T-helper 17 cell (primary cell): ENCODE measurements around the gene ADAMTS17. TPM values are rescaled to one million over a fixed set of nuclear protein-coding genes. Genes with fewer than 3 reads are reported as not detected.

Experiments
- ATAC-seq: fragments of 150-1000 bp; cut with Tn5 transposase; 2 replicates; pipeline ENCODE4 v1.10.0; 2021; ENCODE audit warnings: mild to moderate bottlenecking, moderate library complexity
- DNase-seq, 3 donors: peaks; one replicate each; pipeline versions ENCODE4 v3.0.0 to v3.0.0-alpha.2; 2020 to 2021
- H3K9me3 ChIP-seq: one replicate; pipeline ENCODE4 v1.7.0; 2013; ENCODE audit warnings: low read length, mild to moderate bottlenecking; ENCODE audit not compliant: control insufficient read depth, poor library complexity, severe bottlenecking
- H3K27ac Mint-ChIP-seq: one replicate; pipeline ENCODE4 v1.8.0; 2022; ENCODE audit warnings: mild to moderate bottlenecking, moderate library complexity, mixed read lengths
- H3K27me3 Mint-ChIP-seq: one replicate; pipeline ENCODE4 v1.8.0; 2022; ENCODE audit warnings: mixed read lengths
- H3K36me3 Mint-ChIP-seq: one replicate; pipeline ENCODE4 v1.8.0; 2022; ENCODE audit warnings: low read depth, mixed read lengths
- H3K4me1 Mint-ChIP-seq: one replicate; pipeline ENCODE4 v1.8.0; 2022; ENCODE audit warnings: mild to moderate bottlenecking, mixed read lengths
- H3K4me3 Mint-ChIP-seq: one replicate; pipeline ENCODE4 v1.8.0; 2022; ENCODE audit warnings: mild to moderate bottlenecking, moderate library complexity, mixed read lengths
- total RNA-seq, 4 donors: library from RNA in 2 of 4; stranded (reverse) in 2 of 4; gene quantifications; one replicate each; pipeline ENCODE4 v1.2.3 and lab custom pipeline; 2022 to 2026

Gene ADAMTS17
- total RNA-seq, 2 donors from 2014 or later = 8.1 to 10.6 TPM

GRCh38 chr15:100218434-100218833 lies 123.3 kb downstream of the ADAMTS17 start:
- DNase-seq (no peak), ATAC-seq (no peak)
- H3K9me3 ChIP-seq = no peaks in the 10 kb centered on the region
- H3K27me3 Mint-ChIP-seq = no peaks in the 10 kb centered on the region
- no peak overlapping the region for H3K4me3 Mint-ChIP-seq
- H3K4me1 Mint-ChIP-seq = peaks cover 1% of the 10 kb centered on the region
- no peak overlapping the region for H3K27ac Mint-ChIP-seq
- H3K36me3 Mint-ChIP-seq = no peaks in the 10 kb centered on the region

- DNase-seq = no peak
- no peaks in the 10 kb centered on the region for H3K36me3 Mint-ChIP-seq
- H3K27ac Mint-ChIP-seq = no peak overlapping the region
- no peaks in the 10 kb centered on the region for H3K9me3 ChIP-seq
- H3K27me3 Mint-ChIP-seq = no peaks in the 10 kb centered on the region
- H3K4me3 Mint-ChIP-seq = no peak overlapping the region
- ATAC-seq = no peak
- H3K4me1 Mint-ChIP-seq = peaks cover 4% of the 10 kb centered on the region
These were observed 125.6 kb downstream of the ADAMTS17 start for GRCh38 chr15:100216182-100216581.

DNA sequence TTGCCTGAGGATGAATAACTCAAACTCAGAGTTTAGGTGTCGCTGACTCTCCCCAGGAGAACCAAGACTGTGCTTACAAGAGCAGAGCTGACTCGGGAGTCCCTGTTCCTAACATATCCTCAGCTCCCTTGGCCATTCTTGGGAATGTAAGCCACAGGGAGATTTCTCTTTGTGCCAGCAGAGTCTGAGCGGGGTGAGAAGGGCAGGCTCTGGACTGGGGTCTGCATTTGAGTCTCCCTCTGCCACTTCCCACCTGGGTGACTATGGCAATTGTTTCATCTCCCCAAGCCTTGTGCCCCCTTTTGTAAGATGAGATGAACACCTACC lies 126.0 kb downstream of the ADAMTS17 start:
- no peak overlapping the region for H3K4me3 Mint-ChIP-seq
- H3K9me3 ChIP-seq = no peaks in the 10 kb centered on the region
- H3K36me3 Mint-ChIP-seq = no peaks in the 10 kb centered on the region
- H3K27ac Mint-ChIP-seq = no peak overlapping the region
- DNase-seq = no peak
- H3K4me1 Mint-ChIP-seq = peaks cover 4% of the 10 kb centered on the region
- ATAC-seq = no peak
- H3K27me3 Mint-ChIP-seq = no peaks in the 10 kb centered on the region

- DNase-seq (no peak), ATAC-seq (no peak)
- no peaks in the 10 kb centered on the region for H3K36me3 Mint-ChIP-seq
- peaks cover 4% of the 10 kb centered on the region for H3K4me1 Mint-ChIP-seq
- H3K9me3 ChIP-seq = no peaks in the 10 kb centered on the region
- no peak overlapping the region for H3K27ac Mint-ChIP-seq
- H3K4me3 Mint-ChIP-seq = no peak overlapping the region
- H3K27me3 Mint-ChIP-seq = no peaks in the 10 kb centered on the region
These were observed 126.5 kb downstream of the ADAMTS17 start for GRCh38 chr15:100215031-100215842.

DNA sequence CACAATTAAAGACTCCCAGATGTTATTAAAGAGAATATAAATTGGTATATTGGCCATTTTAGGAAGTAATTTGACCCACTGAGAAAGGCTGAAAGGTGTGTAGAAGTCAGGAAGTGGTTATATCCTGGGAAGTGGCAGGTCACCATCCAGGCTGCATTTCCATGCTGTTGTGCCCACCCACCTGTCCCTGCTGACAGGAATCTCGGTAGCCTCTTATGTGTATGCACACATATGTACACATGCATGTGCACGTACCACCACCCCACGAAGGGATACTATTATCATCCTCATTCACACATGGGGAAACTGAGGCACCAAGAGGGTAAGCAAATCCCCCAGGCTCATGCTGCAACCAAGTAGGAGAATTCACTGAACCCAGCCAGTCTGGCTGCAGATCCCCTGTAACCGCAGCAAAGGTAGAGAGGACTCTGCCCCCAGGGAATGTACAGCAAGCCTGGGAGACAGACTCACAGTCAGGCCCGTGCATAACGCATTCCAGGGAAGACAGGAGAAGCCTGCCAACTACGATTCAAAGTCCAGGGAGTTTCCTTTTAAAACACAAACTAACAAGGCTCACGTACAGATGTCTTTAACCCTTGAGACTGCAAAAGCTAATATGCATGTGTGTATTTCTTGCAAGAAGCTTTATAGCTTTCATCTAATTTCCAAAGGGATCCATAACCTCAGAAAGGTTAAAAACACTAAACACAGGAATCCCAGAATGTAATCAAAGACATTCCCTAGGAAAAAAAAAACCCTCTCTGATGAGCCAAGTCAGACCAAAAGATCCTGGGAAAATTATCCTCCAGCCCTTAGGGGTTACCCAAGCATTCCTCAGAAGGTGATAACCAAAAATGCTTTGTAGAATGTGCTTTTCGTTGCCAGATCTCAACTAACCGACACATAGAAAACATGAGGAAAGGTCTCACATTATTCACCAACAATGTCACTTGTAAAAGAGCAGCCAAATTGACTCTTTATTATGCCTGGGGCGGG lies 129.6 kb downstream of the ADAMTS17 start:
- H3K27ac Mint-ChIP-seq = no peak overlapping the region
- no peak for DNase-seq
- peaks cover 4% of the 10 kb centered on the region for H3K4me1 Mint-ChIP-seq
- ATAC-seq = no peak
- no peaks in the 10 kb centered on the region for H3K36me3 Mint-ChIP-seq
- no peaks in the 10 kb centered on the region for H3K27me3 Mint-ChIP-seq
- no peaks in the 10 kb centered on the region for H3K9me3 ChIP-seq
- H3K4me3 Mint-ChIP-seq = no peak overlapping the region

GRCh38 chr15:100210338-100210737 lies 131.4 kb downstream of the ADAMTS17 start:
- Mint-ChIP-seq H3K4me1 (peaks cover 4% of the 10 kb centered on the region), H3K4me3 (no peak overlapping the region), H3K27ac (no peak overlapping the region), H3K36me3 (no peaks in the 10 kb centered on the region), H3K27me3 (no peaks in the 10 kb centered on the region)
- ATAC-seq (no peak), DNase-seq (no peak)
- no peaks in the 10 kb centered on the region for H3K9me3 ChIP-seq

DNA sequence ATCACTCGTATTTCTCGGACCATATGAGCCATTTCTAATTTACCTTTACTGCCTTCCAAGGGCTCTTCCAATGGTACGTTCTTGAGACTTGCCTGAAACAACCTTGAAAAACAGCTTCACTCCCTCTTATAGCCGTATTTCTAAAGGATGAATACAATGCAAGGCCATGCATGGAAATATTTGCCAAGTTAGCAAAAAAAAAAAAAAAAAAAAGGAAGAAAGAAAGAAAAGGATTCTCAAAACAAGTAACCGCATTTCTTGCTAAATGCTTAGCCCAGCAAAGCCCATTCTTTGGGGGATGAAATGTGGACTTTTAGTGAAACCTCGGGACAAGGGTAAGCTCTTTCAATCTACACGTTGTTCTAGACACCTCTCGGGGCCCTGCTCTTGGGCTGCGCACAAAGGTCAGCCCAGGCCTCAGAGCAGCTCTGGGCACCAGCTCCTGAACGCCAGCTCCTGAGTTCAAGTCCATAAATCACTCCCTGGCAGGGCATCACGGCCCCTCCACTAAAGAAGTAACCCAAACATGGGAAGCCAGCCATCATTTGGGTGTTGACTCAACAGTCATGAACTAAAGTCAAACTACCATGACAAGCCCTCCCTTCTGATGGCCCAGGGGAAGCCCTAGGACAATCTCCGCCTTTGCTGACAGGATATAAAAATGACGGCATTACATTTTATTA lies 132.7 kb downstream of the ADAMTS17 start:
- Mint-ChIP-seq H3K4me1 (peaks cover 4% of the 10 kb centered on the region), H3K36me3 (peaks cover 2% of the 10 kb centered on the region), H3K4me3 (no peak overlapping the region), H3K27ac (peak overlapping the region; percentile 39), H3K27me3 (no peaks in the 10 kb centered on the region)
- ATAC-seq (no peak), DNase-seq (no peak)
- H3K9me3 ChIP-seq = no peaks in the 10 kb centered on the region

- Mint-ChIP-seq H3K36me3 (peaks cover 2% of the 10 kb centered on the region), H3K27me3 (no peaks in the 10 kb centered on the region), H3K4me3 (no peak overlapping the region), H3K4me1 (peaks cover 1% of the 10 kb centered on the region), H3K27ac (no peak overlapping the region)
- ATAC-seq (no peak), DNase-seq (no peak)
- H3K9me3 ChIP-seq = no peaks in the 10 kb centered on the region
These were observed 134.7 kb downstream of the ADAMTS17 start for GRCh38 chr15:100207053-100207452.

DNA sequence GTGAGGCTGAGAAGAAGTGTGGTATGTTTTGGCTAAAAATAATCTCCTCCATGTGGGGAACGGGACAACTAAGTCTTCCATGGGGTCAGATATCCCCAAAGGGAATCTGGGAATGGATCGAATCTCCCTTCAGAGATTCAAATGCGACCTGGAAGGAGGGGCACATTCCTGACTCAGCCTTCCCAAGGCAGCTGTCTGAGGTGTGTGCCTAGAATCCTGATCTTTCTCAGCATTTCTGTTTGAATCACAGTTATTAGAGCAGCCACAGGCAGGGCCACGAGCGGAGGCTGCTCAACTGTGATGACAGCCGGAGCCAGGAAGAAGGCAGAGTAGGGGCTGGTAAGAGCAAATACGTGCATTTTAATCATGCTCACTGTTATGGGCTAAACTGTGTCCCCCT lies 135.1 kb downstream of the ADAMTS17 start:
- ATAC-seq (no peak), DNase-seq (no peak)
- no peak overlapping the region for H3K4me3 Mint-ChIP-seq
- H3K27me3 Mint-ChIP-seq = no peaks in the 10 kb centered on the region
- H3K27ac Mint-ChIP-seq = no peak overlapping the region
- H3K4me1 Mint-ChIP-seq = peaks cover 5% of the 10 kb centered on the region
- H3K9me3 ChIP-seq = no peaks in the 10 kb centered on the region
- H3K36me3 Mint-ChIP-seq = peaks cover 2% of the 10 kb centered on the region

DNA sequence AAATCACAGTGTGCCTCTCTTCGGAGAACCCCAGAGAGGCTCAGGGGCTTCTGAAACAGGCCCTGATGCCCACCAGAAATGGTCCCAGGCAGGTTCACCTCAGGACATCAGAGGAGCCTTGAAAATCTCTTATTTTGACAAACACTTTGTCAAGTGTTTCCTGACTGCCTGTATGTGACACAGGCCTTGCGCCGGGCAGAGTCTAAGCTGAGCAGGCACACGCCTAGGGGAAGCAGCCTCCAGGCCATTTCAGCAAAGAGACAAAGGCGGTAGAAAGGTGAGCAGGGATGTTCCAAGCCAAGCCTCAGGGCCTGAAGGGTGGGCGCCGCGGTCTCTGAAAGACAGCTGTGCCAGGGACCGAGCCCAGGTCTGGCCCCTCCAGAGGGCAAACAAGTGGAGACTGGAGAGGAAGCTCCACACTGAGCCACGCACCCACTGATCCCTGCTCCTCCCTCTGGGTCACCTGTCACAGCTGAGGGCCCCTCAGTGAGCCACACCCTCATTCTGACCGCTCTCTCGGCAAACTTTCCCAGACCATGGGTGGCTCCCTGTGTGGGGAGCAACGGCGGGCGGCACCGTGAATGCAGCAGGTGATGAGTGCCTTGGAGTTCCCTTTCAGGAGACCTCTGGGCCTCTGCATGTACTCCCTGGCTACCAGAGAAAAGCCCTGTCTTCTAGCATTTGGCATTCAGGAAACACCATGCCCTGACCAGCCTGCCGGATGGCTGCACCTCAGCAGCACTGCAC lies 136.1 kb downstream of the ADAMTS17 start:
- no peak for ATAC-seq
- H3K9me3 ChIP-seq = no peaks in the 10 kb centered on the region
- no peaks in the 10 kb centered on the region for H3K27me3 Mint-ChIP-seq
- no peak overlapping the region for H3K27ac Mint-ChIP-seq
- no peak overlapping the region for H3K4me3 Mint-ChIP-seq
- H3K36me3 Mint-ChIP-seq = peaks cover 2% of the 10 kb centered on the region
- no peak for DNase-seq
- peaks cover 5% of the 10 kb centered on the region for H3K4me1 Mint-ChIP-seq

GRCh38 chr15:100204771-100205170 lies 137.0 kb downstream of the ADAMTS17 start:
- DNase-seq (no peak), ATAC-seq (no peak)
- Mint-ChIP-seq H3K27ac (no peak overlapping the region), H3K4me3 (no peak overlapping the region), H3K4me1 (peaks cover 5% of the 10 kb centered on the region), H3K36me3 (peaks cover 5% of the 10 kb centered on the region), H3K27me3 (no peaks in the 10 kb centered on the region)
- H3K9me3 ChIP-seq = no peaks in the 10 kb centered on the region

DNA sequence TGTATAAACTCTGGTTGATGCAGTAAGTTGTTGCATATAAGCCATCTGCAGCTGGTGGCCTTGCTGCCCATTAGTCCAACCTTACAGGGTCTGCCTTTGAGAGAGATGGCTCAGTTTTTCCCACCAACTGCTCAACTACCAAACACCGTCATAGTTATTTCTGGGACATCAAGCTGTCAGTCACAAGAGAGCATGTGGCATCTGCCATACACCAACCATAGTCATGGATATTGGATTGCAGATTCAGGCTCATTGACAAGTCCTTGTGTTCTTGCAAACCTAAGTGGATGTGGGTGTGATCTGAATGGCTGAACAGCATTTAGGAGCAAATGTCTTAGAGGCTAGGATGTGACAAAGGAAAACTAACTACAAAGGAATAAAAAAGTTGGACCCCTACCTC lies 137.6 kb downstream of the ADAMTS17 start:
- Mint-ChIP-seq H3K27me3 (no peaks in the 10 kb centered on the region), H3K27ac (no peak overlapping the region), H3K4me3 (no peak overlapping the region), H3K36me3 (peaks cover 5% of the 10 kb centered on the region), H3K4me1 (peaks cover 5% of the 10 kb centered on the region)
- H3K9me3 ChIP-seq = no peaks in the 10 kb centered on the region
- no peak for ATAC-seq
- no peak for DNase-seq
